ENCODE results near the gene TOM1L2. TPM values are rescaled to one million over a fixed set of nuclear protein-coding genes. Genes with fewer than 3 reads are reported as not detected.

Gene TOM1L2
- polyA plus RNA-seq, 1 experiment = 25.5 TPM

DNA sequence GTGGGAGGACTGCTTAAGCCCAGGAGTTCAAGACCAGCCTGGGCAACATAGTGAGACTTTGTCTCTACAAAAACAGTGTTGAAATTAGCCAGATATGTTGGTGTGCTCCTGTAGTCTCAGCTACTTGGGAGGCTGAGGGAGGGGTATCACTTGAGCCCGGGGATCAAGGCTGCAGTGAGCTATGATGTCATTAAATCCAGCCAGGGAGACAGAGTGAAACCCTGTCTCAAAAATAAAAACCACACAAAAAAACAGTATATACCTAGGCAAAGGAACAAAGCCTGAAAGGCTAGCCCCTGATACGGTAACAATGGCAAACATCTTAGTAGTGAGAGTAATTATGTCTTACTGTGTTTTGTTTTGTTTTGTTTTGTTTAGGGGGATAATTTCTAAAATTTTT lies 38.0 kb downstream of the TOM1L2 start:
- Histone ChIP-seq H3K27ac (ENCODE audit: low read depth, low read length) (no peak overlapping the region), H3K27me3 (ENCODE audit: control insufficient read depth, insufficient read depth, low read length) (no peaks in the 10 kb centered on the region), H3K9me3 (ENCODE audit: control insufficient read depth, insufficient read depth, low read length) (no peaks in the 10 kb centered on the region), H3K4me3 (ENCODE audit: low read depth, low read length) (no peak overlapping the region)
- TF ChIP-seq, protein P1, sequence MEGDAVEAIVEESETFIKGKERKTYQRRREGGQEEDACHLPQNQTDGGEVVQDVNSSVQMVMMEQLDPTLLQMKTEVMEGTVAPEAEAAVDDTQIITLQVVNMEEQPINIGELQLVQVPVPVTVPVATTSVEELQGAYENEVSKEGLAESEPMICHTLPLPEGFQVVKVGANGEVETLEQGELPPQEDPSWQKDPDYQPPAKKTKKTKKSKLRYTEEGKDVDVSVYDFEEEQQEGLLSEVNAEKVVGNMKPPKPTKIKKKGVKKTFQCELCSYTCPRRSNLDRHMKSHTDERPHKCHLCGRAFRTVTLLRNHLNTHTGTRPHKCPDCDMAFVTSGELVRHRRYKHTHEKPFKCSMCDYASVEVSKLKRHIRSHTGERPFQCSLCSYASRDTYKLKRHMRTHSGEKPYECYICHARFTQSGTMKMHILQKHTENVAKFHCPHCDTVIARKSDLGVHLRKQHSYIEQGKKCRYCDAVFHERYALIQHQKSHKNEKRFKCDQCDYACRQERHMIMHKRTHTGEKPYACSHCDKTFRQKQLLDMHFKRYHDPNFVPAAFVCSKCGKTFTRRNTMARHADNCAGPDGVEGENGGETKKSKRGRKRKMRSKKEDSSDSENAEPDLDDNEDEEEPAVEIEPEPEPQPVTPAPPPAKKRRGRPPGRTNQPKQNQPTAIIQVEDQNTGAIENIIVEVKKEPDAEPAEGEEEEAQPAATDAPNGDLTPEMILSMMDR (IDR thresholded peaks at IDR 0.05; ENCODE audit: low read depth, low read length) = no peak
- no peak for DNase-seq (ENCODE audit: low read depth, low spot score)
- POLR2A ChIA-PET = no interaction called here
- CTCF ChIA-PET = interaction anchor here (1.2 kb wide), 1 partner anchor 15 kb away, joined by 4 read pairs; no protein-coding TSS in a partner anchor

DNA sequence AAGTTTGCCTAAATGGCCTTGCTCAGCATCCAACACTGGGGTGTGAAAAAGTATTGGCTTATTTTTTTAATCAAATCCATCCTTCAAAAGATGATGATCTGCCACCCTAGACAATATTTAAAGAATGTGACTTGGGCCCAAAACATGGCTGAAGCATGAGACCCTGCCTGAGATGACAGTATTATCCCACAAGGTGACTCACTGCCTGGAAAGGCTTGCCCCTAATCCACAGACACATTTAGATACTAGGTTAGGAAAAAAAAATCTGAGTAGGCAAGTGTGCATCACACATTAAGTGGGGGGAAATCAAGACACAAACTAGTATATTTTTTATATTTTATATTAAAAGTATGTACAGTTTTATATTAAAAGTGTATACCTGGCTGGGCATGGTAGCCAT lies 38.4 kb downstream of the TOM1L2 start:
- ChIA-PET CTCF (no interaction called here), POLR2A (no interaction called here)
- H3K27ac ChIP-seq (ENCODE audit: low read depth, low read length) = no peak overlapping the region

GRCh38 chr17:17931159-17931558 lies 41.0 kb downstream of the TOM1L2 start:
- ChIA-PET POLR2A (no interaction called here), CTCF (interaction anchor here (1.8 kb wide), 1 partner anchor 12 kb away, joined by 6 read pairs; no protein-coding TSS in a partner anchor)
- TF ChIP-seq, protein P1 (IDR thresholded peaks at IDR 0.05; ENCODE audit: low read depth, low read length) = no peak
- no peaks in the 10 kb centered on the region for H3K9me3 ChIP-seq (ENCODE audit: control insufficient read depth, insufficient read depth, low read length)
- H3K27me3 ChIP-seq (ENCODE audit: control insufficient read depth, insufficient read depth, low read length) = no peaks in the 10 kb centered on the region
- no peak overlapping the region for H3K4me3 ChIP-seq (ENCODE audit: low read depth, low read length)
- no peak overlapping the region for H3K27ac ChIP-seq (ENCODE audit: low read depth, low read length)
- DNase-seq (ENCODE audit: low read depth, low spot score) = no peak

More for the DNA sequence above, 38.4 kb downstream of the TOM1L2 start:
- H3K4me3 ChIP-seq (ENCODE audit: low read depth, low read length) = no peak overlapping the region
- H3K9me3 ChIP-seq (ENCODE audit: control insufficient read depth, insufficient read depth, low read length) = no peaks in the 10 kb centered on the region
- DNase-seq (ENCODE audit: low read depth, low spot score) = no peak
- no peaks in the 10 kb centered on the region for H3K27me3 ChIP-seq (ENCODE audit: control insufficient read depth, insufficient read depth, low read length)
- TF ChIP-seq, protein P1 (IDR thresholded peaks at IDR 0.05; ENCODE audit: low read depth, low read length) = no peak

DNA sequence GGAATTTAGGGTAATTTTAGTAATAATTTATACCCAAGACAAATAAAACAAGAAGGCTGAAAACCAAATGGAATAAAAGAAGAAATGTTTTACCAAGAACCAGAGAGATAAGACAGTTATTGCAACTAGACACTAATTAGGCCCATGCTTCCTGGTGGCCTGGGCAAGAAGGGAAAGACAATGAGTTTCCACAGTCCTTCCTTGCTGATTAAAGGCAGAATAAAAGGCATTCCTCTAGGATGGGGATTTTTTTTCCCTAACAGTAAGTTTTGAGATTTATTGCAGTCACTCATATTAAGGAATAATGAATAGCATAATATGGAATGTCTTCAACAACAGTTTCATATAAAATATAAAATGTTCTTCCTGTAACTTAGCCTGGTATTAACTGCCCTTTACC lies 41.5 kb downstream of the TOM1L2 start:
- H3K4me3 ChIP-seq (ENCODE audit: low read depth, low read length) = no peak overlapping the region
- CTCF ChIA-PET = interaction anchor here (1.8 kb wide), 1 partner anchor 12 kb away, joined by 6 read pairs; no protein-coding TSS in a partner anchor
- DNase-seq (ENCODE audit: low read depth, low spot score) = no peak
- TF ChIP-seq, protein P1 (IDR thresholded peaks at IDR 0.05; ENCODE audit: low read depth, low read length) = no peak
- no peak overlapping the region for H3K27ac ChIP-seq (ENCODE audit: low read depth, low read length)
- H3K9me3 ChIP-seq (ENCODE audit: control insufficient read depth, insufficient read depth, low read length) = no peaks in the 10 kb centered on the region
- POLR2A ChIA-PET = no interaction called here
- H3K27me3 ChIP-seq (ENCODE audit: control insufficient read depth, insufficient read depth, low read length) = no peaks in the 10 kb centered on the region

DNA sequence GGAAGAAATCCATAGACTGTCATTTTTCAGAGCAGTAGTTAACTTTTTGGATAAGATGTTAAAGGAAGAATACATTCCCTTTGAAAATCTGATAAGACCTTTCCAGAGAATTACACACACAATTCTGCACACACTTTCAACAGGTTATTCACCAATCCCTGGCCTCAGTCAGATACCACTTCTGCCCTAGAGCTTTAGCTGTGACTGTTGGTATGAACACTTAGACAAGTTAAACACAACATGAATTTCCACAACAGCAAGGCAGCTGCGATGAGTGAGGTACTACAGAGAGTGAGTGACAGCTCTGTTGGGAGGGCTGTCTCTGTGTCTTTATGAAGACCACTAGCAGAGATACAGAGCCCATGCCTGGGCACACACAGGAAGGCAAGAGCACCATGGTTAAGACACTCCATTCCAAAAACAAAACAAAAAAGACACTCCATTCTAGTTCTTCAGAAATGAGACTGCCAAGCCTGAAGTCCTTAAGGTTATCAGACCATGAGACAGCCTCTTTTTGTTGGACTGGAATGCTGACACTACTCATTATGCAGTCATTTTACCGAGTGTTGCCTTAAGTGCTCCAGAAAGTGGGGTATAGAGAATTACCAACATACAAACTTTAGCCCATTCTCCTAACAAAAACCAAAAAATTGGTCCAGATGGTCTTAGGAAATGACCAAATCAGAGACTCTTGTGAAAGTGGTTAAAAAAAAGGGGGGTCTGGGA lies 42.4 kb downstream of the TOM1L2 start:
- TF ChIP-seq, protein P1 (IDR thresholded peaks at IDR 0.05; ENCODE audit: low read depth, low read length) = no peak
- DNase-seq (ENCODE audit: low read depth, low spot score) = no peak
- H3K9me3 ChIP-seq (ENCODE audit: control insufficient read depth, insufficient read depth, low read length) = no peaks in the 10 kb centered on the region
- H3K27me3 ChIP-seq (ENCODE audit: control insufficient read depth, insufficient read depth, low read length) = no peaks in the 10 kb centered on the region
- H3K27ac ChIP-seq (ENCODE audit: low read depth, low read length) = no peak overlapping the region
- ChIA-PET CTCF (interaction anchor here (2.2 kb wide), 1 partner anchor 11 kb away, joined by 6 read pairs; no protein-coding TSS in a partner anchor), POLR2A (no interaction called here)
- no peak overlapping the region for H3K4me3 ChIP-seq (ENCODE audit: low read depth, low read length)

Data from AG04450 (cell line).